GM23338 (cell line): ENCODE results near the gene SNF8. TPM values are rescaled to one million over a fixed set of nuclear protein-coding genes. Genes with fewer than 3 reads are reported as not detected.

ENCODE experiments used
- ATAC-seq: fragments of 200-7000 bp; cut with Tn5 transposase; 3 replicates; pipeline ENCODE4 v1.9.1; 2020
- DNase-seq: peaks from one replicate; pipeline ENCODE4 v3.0.0-alpha.2; 2015; ENCODE audit warnings: low spot score
- H2AFZ ChIP-seq: fragments of 200-600 bp; sonication (generic); 2 replicates; pipeline ENCODE4 v1.8.0; 2016; ENCODE audit warnings: antibody characterized with exemption, mild to moderate bottlenecking, moderate library complexity
- H3F3A ChIP-seq: fragments of 200-600 bp; sonication (generic); replicated peaks from 2 replicates; pipeline ENCODE4 v1.8.0; 2017; ENCODE audit warnings: antibody characterized with exemption, mixed run types, low read depth
- H3K27ac ChIP-seq: fragments of 200-600 bp; sonication (generic); 2 replicates; pipeline ENCODE4 v1.6.1; 2016; ENCODE audit warnings: low read depth
- H3K27me3 ChIP-seq: fragments of 200-600 bp; sonication (generic); 2 replicates; pipeline ENCODE4 v1.8.0; 2016; ENCODE audit warnings: mild to moderate bottlenecking, mixed run types, moderate library complexity; ENCODE audit not compliant: insufficient read depth
- H3K36me3 ChIP-seq: fragments of 200-600 bp; sonication (generic); 2 replicates; pipeline ENCODE4 v1.8.0; 2016; ENCODE audit warnings: mild to moderate bottlenecking; ENCODE audit not compliant: insufficient read depth
- H3K4me1 ChIP-seq: fragments of 200-600 bp; sonication (generic); 2 replicates; pipeline ENCODE4 v1.8.0; 2016; ENCODE audit warnings: mild to moderate bottlenecking, moderate library complexity; ENCODE audit not compliant: insufficient read depth
- H3K4me2 ChIP-seq: fragments of 200-600 bp; sonication (generic); 2 replicates; pipeline ENCODE4 v1.7.1; 2017; ENCODE audit warnings: mixed run types
- H3K4me3 ChIP-seq: fragments of 200-600 bp; sonication (generic); 2 replicates; pipeline ENCODE4 v1.6.1; 2016; ENCODE audit warnings: mixed run types
- H3K79me2 ChIP-seq: fragments of 200-600 bp; sonication (generic); replicated peaks from 2 replicates; pipeline ENCODE4 v1.8.0; 2017; ENCODE audit warnings: mild to moderate bottlenecking; ENCODE audit not compliant: insufficient read depth
- H3K9me2 ChIP-seq: fragments of 200-600 bp; sonication (generic); 2 replicates; pipeline ENCODE4 v1.8.0; 2017; ENCODE audit not compliant: insufficient read depth
- H4K20me1 ChIP-seq: fragments of 200-600 bp; sonication (generic); replicated peaks from 2 replicates; pipeline ENCODE4 v1.8.0; 2017; ENCODE audit warnings: mild to moderate bottlenecking; ENCODE audit not compliant: insufficient read depth
- H3K27ac Mint-ChIP-seq: 2 replicates; pipeline ENCODE4 v1.8.0; 2020; ENCODE audit warnings: inconsistent platforms, mild to moderate bottlenecking, moderate library complexity, mixed read lengths
- H3K27me3 Mint-ChIP-seq: 3 replicates; pipeline ENCODE4 v1.8.0; 2022; ENCODE audit warnings: low read depth, mild to moderate bottlenecking, moderate library complexity, mixed read lengths, inconsistent platforms; ENCODE audit not compliant: insufficient read depth, poor library complexity
- H3K36me3 Mint-ChIP-seq: 3 replicates; pipeline ENCODE4 v1.8.0; 2021; ENCODE audit warnings: low read depth, mild to moderate bottlenecking, inconsistent platforms, moderate library complexity, mixed read lengths
- H3K4me1 Mint-ChIP-seq: 3 replicates; pipeline ENCODE4 v1.8.0; 2020; ENCODE audit warnings: mild to moderate bottlenecking, inconsistent platforms, mixed read lengths
- H3K4me3 Mint-ChIP-seq: 3 replicates; pipeline ENCODE4 v1.8.0; 2021; ENCODE audit warnings: moderate library complexity, mild to moderate bottlenecking, inconsistent platforms, mixed read lengths
- H3K9me3 Mint-ChIP-seq: 3 replicates; pipeline ENCODE4 v1.8.0; 2020; ENCODE audit warnings: moderate library complexity, mild to moderate bottlenecking, inconsistent platforms, mixed read lengths
- ETS1 ChIP-seq: IDR thresholded peaks from 2 replicates; pipeline ENCODE4 v1.6.1; 2016; ENCODE audit warnings: antibody characterized with exemption
- NANOG ChIP-seq: IDR thresholded peaks from 2 replicates; pipeline ENCODE4 v1.6.1; 2016; ENCODE audit warnings: antibody characterized with exemption, borderline replicate concordance
- POLR2AphosphoS5 ChIP-seq: IDR thresholded peaks from 2 replicates; pipeline ENCODE4 v1.6.1; 2016; ENCODE audit warnings: antibody characterized with exemption, low read depth
- REST ChIP-seq: IDR thresholded peaks from one replicate; pipeline ENCODE4 v1.6.1; 2018; ENCODE audit warnings: antibody characterized with exemption; ENCODE audit not compliant: unreplicated experiment
- STAT1 ChIP-seq: IDR thresholded peaks from one replicate; pipeline ENCODE4 v1.6.1; 2016; ENCODE audit warnings: antibody characterized with exemption; ENCODE audit not compliant: unreplicated experiment
- polyA plus RNA-seq: library from polyadenylated mRNA; unstranded; fragments of >200 nt; fragmentation: Nextera tagmentation; extraction: Ambion mirVana; gene quantifications from 2 replicates; pipeline ENCODE4 v1.2.1, GENCODE V29; 2016
- total RNA-seq: library from RNA; depleted of rRNA; stranded (reverse); fragments of >200 nt; shearing (Covaris generic); gene quantifications from 2 replicates; pipeline ENCODE4 v1.2.3, GENCODE V29; 2014

SNF8 gene
- total and polyA plus RNA-seq, 2 experiments from 2014 or later = 88.5 to 113 TPM

GRCh38 chr17:48930435-48930873 lies 14.2 kb downstream of the SNF8 start:
- H3K4me3 Mint-ChIP-seq = no peak overlapping the region
- TF ChIP-seq ETS1 = no peak
- peak; percentile 16; the same call in 1 of the 2 replicates for TF ChIP-seq POLR2AphosphoS5
- H3K79me2 ChIP-seq = no peaks in the 10 kb centered on the region
- H3K4me1 ChIP-seq = no peaks in the 10 kb centered on the region
- H3K9me2 ChIP-seq = no peaks in the 10 kb centered on the region
- peaks cover 49% of the 10 kb centered on the region for H3K36me3 ChIP-seq
- H3K4me2 ChIP-seq = no peak overlapping the region
- peak overlapping the region; percentile 69 for H3K27ac ChIP-seq
- no peak overlapping the region for H2AFZ ChIP-seq
- H3K27ac Mint-ChIP-seq = no peak overlapping the region
- 0 out of 3 replicates have a peak, but pooled peaks cover 3% of the 10 kb centered on the region for H3K4me1 Mint-ChIP-seq
- H3F3A ChIP-seq = peaks cover 45% of the 10 kb centered on the region
- ATAC-seq = peak; percentile 14; the same call in 2 of the 3 replicates
- H3K4me3 ChIP-seq = no peak overlapping the region
- H3K36me3 Mint-ChIP-seq = peaks cover 83% of the 10 kb centered on the region
- DNase-seq = no peak
- H3K9me3 Mint-ChIP-seq = no peaks in the 10 kb centered on the region
- peaks cover 30% of the 10 kb centered on the region for H4K20me1 ChIP-seq
- no peaks in the 10 kb centered on the region for H3K27me3 ChIP-seq
- peaks cover 2% of the 10 kb centered on the region for H3K27me3 Mint-ChIP-seq

- Histone ChIP-seq H3K4me1 (no peaks in the 10 kb centered on the region), H2AFZ (no peak overlapping the region), H3K27me3 (no peaks in the 10 kb centered on the region), H4K20me1 (peaks cover 32% of the 10 kb centered on the region), H3F3A (peaks cover 45% of the 10 kb centered on the region), H3K9me2 (no peaks in the 10 kb centered on the region), H3K79me2 (no peaks in the 10 kb centered on the region), H3K27ac (peak overlapping the region; percentile 69), H3K36me3 (peaks cover 49% of the 10 kb centered on the region), H3K4me2 (no peak overlapping the region), H3K4me3 (no peak overlapping the region)
- H3K9me3 Mint-ChIP-seq = no peaks in the 10 kb centered on the region
- peaks cover 85% of the 10 kb centered on the region for H3K36me3 Mint-ChIP-seq
- ATAC-seq = no peak
- no peak overlapping the region for H3K27ac Mint-ChIP-seq
- peaks cover under 1% of the 10 kb centered on the region for H3K27me3 Mint-ChIP-seq
- no peak for DNase-seq
- 0 out of 3 replicates have a peak, but pooled peaks cover 3% of the 10 kb centered on the region for H3K4me1 Mint-ChIP-seq
- TF ChIP-seq STAT1 (no peak), NANOG (no peak)
- H3K4me3 Mint-ChIP-seq = no peak overlapping the region
These were observed 14.9 kb downstream of the SNF8 start for GRCh38 chr17:48929812-48930165.

- peak overlapping the region; percentile 69 for H3K27ac ChIP-seq
- DNase-seq = no peak
- H2AFZ ChIP-seq = no peak overlapping the region
- no peaks in the 10 kb centered on the region for H3K79me2 ChIP-seq
- H3K4me2 ChIP-seq = no peak overlapping the region
- no peaks in the 10 kb centered on the region for H3K9me2 ChIP-seq
- H4K20me1 ChIP-seq = peaks cover 36% of the 10 kb centered on the region
- Mint-ChIP-seq H3K27ac (no peak overlapping the region), H3K27me3 (no peaks in the 10 kb centered on the region), H3K36me3 (peaks cover 84% of the 10 kb centered on the region), H3K4me1 (0 out of 3 replicates have a peak, but pooled peaks cover 3% of the 10 kb centered on the region), H3K9me3 (no peaks in the 10 kb centered on the region), H3K4me3 (no peak overlapping the region)
- peaks cover 45% of the 10 kb centered on the region for H3F3A ChIP-seq
- no peak for ATAC-seq
- no peaks in the 10 kb centered on the region for H3K27me3 ChIP-seq
- H3K36me3 ChIP-seq = peaks cover 55% of the 10 kb centered on the region
- H3K4me1 ChIP-seq = no peaks in the 10 kb centered on the region
- H3K4me3 ChIP-seq = no peak overlapping the region
- TF ChIP-seq REST = no peak
These were observed 15.5 kb downstream of the SNF8 start for GRCh38 chr17:48928876-48929811.
